ENCODE measurements around the gene MUC20. TPM values are rescaled to one million over a fixed set of nuclear protein-coding genes. Genes with fewer than 3 reads are reported as not detected.
"Not testable (repeated sequence)": the region's sequence is repeated elsewhere in the genome, so short reads cannot be mapped to it uniquely, and the experiment has no call there.

Gene MUC20
- total RNA-seq, 1 donor from 2014 or later: not detected

- H3K27ac Mint-ChIP-seq (ENCODE audit: unreplicated experiment): no peak overlapping the region
- H3K9me3 Mint-ChIP-seq (ENCODE audit: unreplicated experiment): peaks cover 7% of the 10 kb centered on the region
- TF ChIP-seq, protein P1, sequence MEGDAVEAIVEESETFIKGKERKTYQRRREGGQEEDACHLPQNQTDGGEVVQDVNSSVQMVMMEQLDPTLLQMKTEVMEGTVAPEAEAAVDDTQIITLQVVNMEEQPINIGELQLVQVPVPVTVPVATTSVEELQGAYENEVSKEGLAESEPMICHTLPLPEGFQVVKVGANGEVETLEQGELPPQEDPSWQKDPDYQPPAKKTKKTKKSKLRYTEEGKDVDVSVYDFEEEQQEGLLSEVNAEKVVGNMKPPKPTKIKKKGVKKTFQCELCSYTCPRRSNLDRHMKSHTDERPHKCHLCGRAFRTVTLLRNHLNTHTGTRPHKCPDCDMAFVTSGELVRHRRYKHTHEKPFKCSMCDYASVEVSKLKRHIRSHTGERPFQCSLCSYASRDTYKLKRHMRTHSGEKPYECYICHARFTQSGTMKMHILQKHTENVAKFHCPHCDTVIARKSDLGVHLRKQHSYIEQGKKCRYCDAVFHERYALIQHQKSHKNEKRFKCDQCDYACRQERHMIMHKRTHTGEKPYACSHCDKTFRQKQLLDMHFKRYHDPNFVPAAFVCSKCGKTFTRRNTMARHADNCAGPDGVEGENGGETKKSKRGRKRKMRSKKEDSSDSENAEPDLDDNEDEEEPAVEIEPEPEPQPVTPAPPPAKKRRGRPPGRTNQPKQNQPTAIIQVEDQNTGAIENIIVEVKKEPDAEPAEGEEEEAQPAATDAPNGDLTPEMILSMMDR (IDR thresholded peaks at IDR 0.05; ENCODE audit: partially characterized antibody, unreplicated experiment): no peak
- H3K36me3 Mint-ChIP-seq (ENCODE audit: unreplicated experiment): no peaks in the 10 kb centered on the region
- H3K4me1 Mint-ChIP-seq (ENCODE audit: low read depth, unreplicated experiment): no peaks in the 10 kb centered on the region
- no peaks in the 10 kb centered on the region for H3K27me3 Mint-ChIP-seq (ENCODE audit: unreplicated experiment)
- no peak for DNase-seq
- no peak overlapping the region for H3K4me3 Mint-ChIP-seq (ENCODE audit: unreplicated experiment)
Observed at GRCh38 chr3:195717416-195717815, 3.4 kb upstream of the MUC20 start.

DNA sequence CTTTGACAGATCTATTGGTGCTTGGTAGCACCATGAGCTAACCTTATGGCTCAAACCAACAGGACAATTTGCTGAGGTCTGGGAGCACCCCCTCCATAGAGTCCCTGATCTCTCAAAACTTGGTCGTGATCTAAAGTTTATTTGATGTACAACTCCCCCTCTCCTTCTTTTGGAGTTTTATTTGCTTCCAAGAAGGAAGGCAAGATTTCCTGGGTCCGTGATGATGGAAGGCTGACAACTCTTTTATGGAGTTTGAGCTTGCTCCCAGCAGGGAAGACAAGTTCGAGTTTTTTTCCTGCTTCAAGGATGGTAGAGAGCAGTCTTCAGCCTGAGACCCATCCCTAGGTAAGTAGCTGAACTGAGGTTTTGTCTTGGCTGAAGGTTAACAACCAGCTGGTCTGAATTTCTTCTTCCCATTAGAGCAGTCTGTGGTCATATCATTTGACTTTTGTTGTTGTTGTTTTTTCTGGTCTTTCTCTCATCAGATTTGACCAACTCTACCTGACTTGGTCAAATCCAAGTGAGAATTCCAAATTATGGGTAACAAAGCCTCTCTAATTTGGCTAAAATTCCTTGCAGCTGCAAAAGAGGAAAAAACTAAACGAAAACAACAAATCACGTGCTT lies 2.8 kb upstream of the MUC20 start:
- Mint-ChIP-seq H3K27me3 (ENCODE audit: unreplicated experiment) (no peaks in the 10 kb centered on the region), H3K9me3 (ENCODE audit: unreplicated experiment) (peaks cover 7% of the 10 kb centered on the region), H3K36me3 (ENCODE audit: unreplicated experiment) (no peaks in the 10 kb centered on the region), H3K4me1 (ENCODE audit: low read depth, unreplicated experiment) (no peaks in the 10 kb centered on the region), H3K4me3 (ENCODE audit: unreplicated experiment) (no peak overlapping the region), H3K27ac (ENCODE audit: unreplicated experiment) (no peak overlapping the region)
- TF ChIP-seq, protein P1 (IDR thresholded peaks at IDR 0.05; ENCODE audit: partially characterized antibody, unreplicated experiment): no peak
- DNase-seq: no peak

DNA sequence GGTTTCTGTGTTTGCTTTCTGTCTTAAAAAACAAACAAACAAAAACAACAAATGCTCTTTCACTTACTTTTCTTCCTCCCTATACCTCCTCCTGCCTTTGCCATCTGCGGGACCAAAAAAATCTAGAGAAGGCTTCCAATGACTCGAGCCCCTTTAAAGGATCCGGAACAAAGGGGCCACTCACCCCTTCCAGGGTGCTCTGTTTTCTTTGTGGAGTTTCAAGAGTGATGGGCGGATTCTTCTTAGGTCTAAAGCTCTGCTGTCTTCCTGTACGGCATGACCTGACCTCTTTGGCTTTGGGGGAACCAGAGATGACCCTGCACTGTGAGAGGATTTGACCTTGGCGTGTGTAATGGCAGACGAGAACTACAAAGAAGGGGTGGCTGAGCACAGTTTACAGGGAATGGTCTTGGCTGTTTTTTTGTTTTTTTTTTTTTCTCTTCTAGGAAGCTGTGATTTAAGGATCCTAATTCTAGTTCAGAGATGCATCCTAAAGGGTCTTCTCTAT lies 2.2 kb upstream of the MUC20 start:
- Mint-ChIP-seq H3K4me3 (ENCODE audit: unreplicated experiment) (no peak overlapping the region), H3K36me3 (ENCODE audit: unreplicated experiment) (no peaks in the 10 kb centered on the region), H3K27ac (ENCODE audit: unreplicated experiment) (no peak overlapping the region), H3K27me3 (ENCODE audit: unreplicated experiment) (no peaks in the 10 kb centered on the region), H3K4me1 (ENCODE audit: low read depth, unreplicated experiment) (no peaks in the 10 kb centered on the region), H3K9me3 (ENCODE audit: unreplicated experiment) (peaks cover 7% of the 10 kb centered on the region)
- TF ChIP-seq, protein P1 (IDR thresholded peaks at IDR 0.05; ENCODE audit: partially characterized antibody, unreplicated experiment): no peak
- no peak for DNase-seq

DNA sequence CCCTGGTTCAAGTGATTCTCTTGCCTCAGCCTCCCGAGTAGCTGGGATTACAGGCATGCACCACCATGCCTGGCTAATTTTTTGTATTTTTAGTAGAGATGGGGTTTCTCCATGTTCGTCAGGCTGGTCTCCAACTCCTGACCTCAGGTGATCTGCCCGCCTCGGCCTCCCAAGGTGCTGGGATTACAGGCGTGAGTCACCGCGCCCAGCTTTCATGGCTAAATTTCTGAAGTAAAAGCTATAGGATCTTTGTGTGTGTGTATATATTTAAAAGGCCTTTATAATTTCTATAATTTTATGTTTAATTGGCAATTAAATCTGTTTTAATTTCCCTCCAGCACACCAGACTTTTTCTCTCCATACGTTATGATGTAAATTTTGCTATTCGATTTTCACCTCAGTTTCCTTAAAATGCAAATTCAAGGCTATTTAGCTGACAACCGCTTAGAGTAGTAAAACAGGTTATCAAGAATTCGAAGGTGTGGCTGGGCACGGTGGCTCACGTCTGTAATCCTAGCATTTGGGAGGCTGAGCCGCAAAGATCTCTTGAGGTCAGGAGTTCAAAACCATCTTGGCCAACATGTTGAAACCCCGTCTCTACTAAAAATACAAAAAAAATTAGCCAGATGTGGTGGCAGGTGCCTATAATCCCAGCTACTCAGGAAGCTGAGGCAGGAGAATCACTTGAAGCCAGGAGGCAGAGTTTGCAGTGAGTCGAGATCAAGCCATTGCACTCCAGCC lies 1.1 kb upstream of the MUC20 start:
- H3K27ac Mint-ChIP-seq (ENCODE audit: unreplicated experiment); H3K9me3 Mint-ChIP-seq (ENCODE audit: unreplicated experiment); H3K4me3 Mint-ChIP-seq (ENCODE audit: unreplicated experiment); H3K4me1 Mint-ChIP-seq (ENCODE audit: low read depth, unreplicated experiment); DNase-seq; H3K27me3 Mint-ChIP-seq (ENCODE audit: unreplicated experiment); H3K36me3 Mint-ChIP-seq (ENCODE audit: unreplicated experiment): not testable (repeated sequence)

DNA sequence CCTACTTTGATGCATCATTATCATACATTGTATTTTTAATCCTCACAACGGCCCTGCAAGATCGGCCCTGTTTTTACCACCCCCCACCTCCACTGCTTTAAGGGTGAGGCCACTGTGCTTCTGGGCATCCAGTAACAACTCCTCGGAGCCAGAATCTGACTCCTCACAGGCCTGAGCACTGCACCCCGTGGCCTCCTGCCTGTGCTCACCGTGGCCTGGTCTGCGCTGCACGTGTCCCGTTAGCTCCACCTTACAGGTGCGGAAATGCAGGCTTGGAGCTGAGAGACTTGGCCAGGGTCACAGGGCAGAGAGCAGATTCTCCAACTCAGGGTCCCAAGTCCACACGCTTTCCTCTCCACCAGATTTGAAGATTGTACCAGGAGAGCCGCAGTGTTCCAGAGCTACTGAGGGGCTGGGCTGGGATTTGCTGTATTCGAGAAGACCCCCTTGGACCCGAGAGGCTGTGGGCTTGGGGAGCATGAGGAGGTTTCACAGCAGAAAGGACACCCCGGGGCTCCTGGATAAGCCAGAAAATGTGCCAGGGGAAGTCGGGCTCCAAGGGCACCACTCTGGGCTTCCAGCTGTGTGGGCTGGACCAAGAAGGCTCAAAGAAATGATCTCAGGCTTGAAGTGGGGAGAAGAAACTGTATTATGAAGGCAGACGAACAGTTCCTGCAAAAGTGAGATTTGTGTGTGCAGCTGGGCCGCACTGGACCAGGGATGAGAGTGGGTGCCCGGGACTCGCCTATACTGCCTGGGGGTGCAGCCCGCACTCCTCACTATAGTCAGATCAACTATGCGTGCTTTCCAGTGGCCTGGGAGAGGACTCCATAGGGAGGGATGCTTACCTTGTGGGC lies 1.6 kb downstream of the MUC20 start:
- not testable (repeated sequence) for H3K4me1 Mint-ChIP-seq (ENCODE audit: low read depth, unreplicated experiment); H3K9me3 Mint-ChIP-seq (ENCODE audit: unreplicated experiment); H3K27me3 Mint-ChIP-seq (ENCODE audit: unreplicated experiment); DNase-seq; H3K27ac Mint-ChIP-seq (ENCODE audit: unreplicated experiment); H3K4me3 Mint-ChIP-seq (ENCODE audit: unreplicated experiment); H3K36me3 Mint-ChIP-seq (ENCODE audit: unreplicated experiment)

GRCh38 chr3:195722996-195723345 lies 2.2 kb downstream of the MUC20 start:
- H3K27ac Mint-ChIP-seq (ENCODE audit: unreplicated experiment); DNase-seq; H3K36me3 Mint-ChIP-seq (ENCODE audit: unreplicated experiment); H3K9me3 Mint-ChIP-seq (ENCODE audit: unreplicated experiment); H3K4me3 Mint-ChIP-seq (ENCODE audit: unreplicated experiment); H3K27me3 Mint-ChIP-seq (ENCODE audit: unreplicated experiment); H3K4me1 Mint-ChIP-seq (ENCODE audit: low read depth, unreplicated experiment): not testable (repeated sequence)

DNA sequence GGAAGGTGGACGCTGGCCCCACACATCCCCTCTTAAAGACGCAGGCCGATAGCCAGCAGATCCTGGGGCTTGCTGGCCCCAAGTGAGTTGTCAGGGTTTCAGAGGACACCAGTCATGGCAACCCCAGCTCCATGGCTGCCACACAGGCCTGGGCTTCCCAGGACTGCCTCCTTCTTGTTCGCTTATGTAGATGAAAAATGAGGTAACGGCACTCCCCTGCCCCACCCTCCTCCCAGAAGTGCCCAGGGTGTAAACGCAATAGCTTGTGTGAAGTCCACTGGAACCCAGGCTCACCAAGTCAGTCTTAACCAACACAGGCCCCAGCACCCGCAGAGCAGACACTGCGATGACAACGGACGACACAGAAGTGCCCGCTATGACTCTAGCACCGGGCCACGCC lies 3.6 kb downstream of the MUC20 start:
- not testable (repeated sequence) for H3K27ac Mint-ChIP-seq (ENCODE audit: unreplicated experiment); H3K9me3 Mint-ChIP-seq (ENCODE audit: unreplicated experiment); H3K4me1 Mint-ChIP-seq (ENCODE audit: low read depth, unreplicated experiment); H3K27me3 Mint-ChIP-seq (ENCODE audit: unreplicated experiment); H3K4me3 Mint-ChIP-seq (ENCODE audit: unreplicated experiment); DNase-seq; H3K36me3 Mint-ChIP-seq (ENCODE audit: unreplicated experiment)

DNA sequence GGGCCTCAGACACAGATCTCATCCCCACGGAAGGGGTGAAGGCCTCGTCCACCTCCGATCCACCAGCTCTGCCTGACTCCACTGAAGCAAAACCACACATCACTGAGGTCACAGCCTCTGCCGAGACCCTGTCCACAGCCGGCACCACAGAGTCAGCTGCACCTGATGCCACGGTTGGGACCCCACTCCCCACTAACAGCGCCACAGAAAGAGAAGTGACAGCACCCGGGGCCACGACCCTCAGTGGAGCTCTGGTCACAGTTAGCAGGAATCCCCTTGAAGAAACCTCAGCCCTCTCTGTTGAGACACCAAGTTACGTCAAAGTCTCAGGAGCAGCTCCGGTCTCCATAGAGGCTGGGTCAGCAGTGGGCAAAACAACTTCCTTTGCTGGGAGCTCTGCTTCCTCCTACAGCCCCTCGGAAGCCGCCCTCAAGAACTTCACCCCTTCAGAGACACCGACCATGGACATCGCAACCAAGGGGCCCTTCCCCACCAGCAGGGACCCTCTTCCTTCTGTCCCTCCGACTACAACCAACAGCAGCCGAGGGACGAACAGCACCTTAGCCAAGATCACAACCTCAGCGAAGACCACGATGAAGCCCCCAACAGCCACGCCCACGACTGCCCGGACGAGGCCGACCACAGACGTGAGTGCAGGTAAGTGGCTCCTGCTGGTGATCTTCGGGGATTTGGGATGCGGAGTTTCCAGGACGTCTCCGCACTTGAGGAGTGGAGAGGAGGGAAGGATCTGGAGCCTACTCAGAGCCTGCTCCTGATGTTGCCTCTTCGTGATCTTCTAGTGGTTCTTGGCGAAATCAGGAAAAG lies 5.3 kb downstream of the MUC20 start:
- H3K4me3 Mint-ChIP-seq (ENCODE audit: unreplicated experiment); H3K27ac Mint-ChIP-seq (ENCODE audit: unreplicated experiment); H3K4me1 Mint-ChIP-seq (ENCODE audit: low read depth, unreplicated experiment); H3K36me3 Mint-ChIP-seq (ENCODE audit: unreplicated experiment); DNase-seq; H3K27me3 Mint-ChIP-seq (ENCODE audit: unreplicated experiment); H3K9me3 Mint-ChIP-seq (ENCODE audit: unreplicated experiment): not testable (repeated sequence)

All from glutamatergic neuron (in vitro differentiated cells).